BJ (cell line): ENCODE measurements around the gene RBKS. TPM values are rescaled to one million over a fixed set of nuclear protein-coding genes. Genes with fewer than 3 reads are reported as not detected.
A peak's percentile ranks its signal among the peaks of the same experiment; 100 is the strongest.

Experiments used
- CTCF ChIA-PET: fragments of 350-600 bp; formaldehyde crosslinking; extraction: SDS; loops from one replicate; lab custom pipeline; 2021; ENCODE audit warnings: antibody characterized with exemption, inconsistent platforms; lab: Yijun Ruan, JAX
- POLR2A ChIA-PET: fragments of 300-600 bp; sonication (Branson Sonifier 250); formaldehyde crosslinking; extraction: SDS; loops from one replicate; lab custom pipeline; 2021; ENCODE audit warnings: antibody characterized with exemption; lab: Charles Lee
- DNase-seq: peaks from one replicate; pipeline ENCODE4 v3.0.0-alpha.2; 2011; ENCODE audit warnings: low read depth
- H3K27me3 ChIP-seq: 2 replicates; pipeline ENCODE4 v1.6.0; 2011; ENCODE audit warnings: low read length; ENCODE audit not compliant: control insufficient read depth, insufficient read depth
- H3K36me3 ChIP-seq: 2 replicates; pipeline ENCODE4 v1.5.1; 2011; ENCODE audit warnings: low read length; ENCODE audit not compliant: control insufficient read depth, insufficient read depth
- H3K4me3 ChIP-seq: 2 replicates; pipeline ENCODE4 v1.5.1; 2011; ENCODE audit warnings: low read depth, mild to moderate bottlenecking, control low read depth, low read length
- polyA plus RNA-seq: library from polyadenylated mRNA; depleted of rRNA; stranded (reverse); fragments of >200 nt; gene quantifications from 2 replicates; pipeline ENCODE4 v1.2.3, GENCODE V29; 2011
- TF ChIP-seq, protein P1 (sequence below): IDR thresholded peaks from 2 replicates; pipeline ENCODE4 v1.5.1; 2011; ENCODE audit warnings: low read depth, mild to moderate bottlenecking, control low read depth, inconsistent platforms, low read length, moderate library complexity; ENCODE audit not compliant: insufficient read depth

The RBKS gene
- polyA plus RNA-seq, 1 experiment = 1.8 TPM

DNA sequence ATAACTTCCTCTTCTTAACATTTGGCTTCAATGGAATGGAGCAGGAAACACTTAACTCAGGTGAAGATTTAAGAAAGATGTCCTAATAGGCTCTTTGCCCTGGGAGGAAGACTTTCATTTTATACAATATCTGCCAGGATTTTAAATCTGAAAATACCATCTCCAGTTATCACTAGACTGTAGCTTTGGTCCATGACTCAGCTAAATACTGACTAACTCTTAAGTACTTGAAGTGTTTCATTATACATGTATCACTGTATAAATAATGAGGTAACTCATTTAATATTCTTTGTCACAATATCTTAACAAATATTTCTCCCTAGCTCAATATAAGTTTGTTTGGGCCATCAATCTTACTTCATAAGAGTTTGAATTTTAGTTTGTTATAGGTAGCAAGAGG lies 34.7 kb downstream of the RBKS start:
- peak; percentile 21 for DNase-seq
- ChIA-PET POLR2A (no interaction called here), CTCF (interaction anchor here (0.9 to 1.5 kb wide), 2 partner anchors 13 to 45 kb away, joined by 3 read pairs; no protein-coding TSS in a partner anchor)
- no peaks in the 10 kb centered on the region for H3K27me3 ChIP-seq
- TF ChIP-seq, protein P1, sequence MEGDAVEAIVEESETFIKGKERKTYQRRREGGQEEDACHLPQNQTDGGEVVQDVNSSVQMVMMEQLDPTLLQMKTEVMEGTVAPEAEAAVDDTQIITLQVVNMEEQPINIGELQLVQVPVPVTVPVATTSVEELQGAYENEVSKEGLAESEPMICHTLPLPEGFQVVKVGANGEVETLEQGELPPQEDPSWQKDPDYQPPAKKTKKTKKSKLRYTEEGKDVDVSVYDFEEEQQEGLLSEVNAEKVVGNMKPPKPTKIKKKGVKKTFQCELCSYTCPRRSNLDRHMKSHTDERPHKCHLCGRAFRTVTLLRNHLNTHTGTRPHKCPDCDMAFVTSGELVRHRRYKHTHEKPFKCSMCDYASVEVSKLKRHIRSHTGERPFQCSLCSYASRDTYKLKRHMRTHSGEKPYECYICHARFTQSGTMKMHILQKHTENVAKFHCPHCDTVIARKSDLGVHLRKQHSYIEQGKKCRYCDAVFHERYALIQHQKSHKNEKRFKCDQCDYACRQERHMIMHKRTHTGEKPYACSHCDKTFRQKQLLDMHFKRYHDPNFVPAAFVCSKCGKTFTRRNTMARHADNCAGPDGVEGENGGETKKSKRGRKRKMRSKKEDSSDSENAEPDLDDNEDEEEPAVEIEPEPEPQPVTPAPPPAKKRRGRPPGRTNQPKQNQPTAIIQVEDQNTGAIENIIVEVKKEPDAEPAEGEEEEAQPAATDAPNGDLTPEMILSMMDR = no peak
- H3K4me3 ChIP-seq = no peak overlapping the region
- no peaks in the 10 kb centered on the region for H3K36me3 ChIP-seq

- H3K27me3 ChIP-seq = no peaks in the 10 kb centered on the region
- CTCF ChIA-PET = no interaction called here
- POLR2A ChIA-PET = no interaction called here
- TF ChIP-seq, protein P1 = no peak
- H3K4me3 ChIP-seq = no peak overlapping the region
- no peaks in the 10 kb centered on the region for H3K36me3 ChIP-seq
- no peak for DNase-seq
Measured at GRCh38 chr2:27854229-27854862, 35.8 kb downstream of the RBKS start.

DNA sequence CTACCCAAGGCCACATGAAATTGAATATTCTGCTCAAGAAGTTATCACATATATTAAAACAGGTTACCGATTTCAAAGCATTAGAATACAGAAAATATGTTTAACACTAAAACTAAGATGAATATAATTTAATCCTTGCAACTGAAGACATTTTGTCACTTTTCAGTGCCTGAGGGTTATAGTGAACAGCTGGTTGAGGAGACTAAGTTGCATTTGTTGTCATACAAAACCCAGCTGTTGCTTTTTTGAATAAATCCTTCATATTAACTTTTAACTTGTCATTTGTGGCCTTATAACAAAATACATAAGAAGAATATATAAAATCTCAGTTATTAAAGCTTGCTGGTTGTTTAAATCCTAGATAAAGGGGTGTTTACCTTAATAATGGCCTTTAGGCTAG lies 37.5 kb downstream of the RBKS start:
- no peak for DNase-seq
- H3K4me3 ChIP-seq = no peak overlapping the region
- POLR2A ChIA-PET = no interaction called here
- no peaks in the 10 kb centered on the region for H3K27me3 ChIP-seq
- TF ChIP-seq, protein P1 = no peak
- CTCF ChIA-PET = interaction anchor here (1.1 kb wide), 1 partner anchor 9 kb away, joined by 3 read pairs; no protein-coding TSS in a partner anchor
- no peaks in the 10 kb centered on the region for H3K36me3 ChIP-seq

GRCh38 chr2:27849558-27850205 lies 40.5 kb downstream of the RBKS start:
- Histone ChIP-seq H3K36me3 (no peaks in the 10 kb centered on the region), H3K27me3 (no peaks in the 10 kb centered on the region), H3K4me3 (no peak overlapping the region)
- CTCF ChIA-PET = interaction anchor here (0.6 kb wide), 1 partner anchor 20 kb away, joined by 4 read pairs; no protein-coding TSS in a partner anchor
- POLR2A ChIA-PET = interaction anchor here (0.6 kb wide), 1 partner anchor 540 kb away, joined by 3 read pairs; no protein-coding TSS in a partner anchor
- no peak for DNase-seq
- TF ChIP-seq, protein P1 = no peak

GRCh38 chr2:27847333-27847732 lies 42.9 kb downstream of the RBKS start:
- ChIA-PET CTCF (interaction anchor here (0.6 kb wide), 1 partner anchor 582 kb away, joined by 5 read pairs; no protein-coding TSS in a partner anchor), POLR2A (no interaction called here)
- no peaks in the 10 kb centered on the region for H3K36me3 ChIP-seq
- TF ChIP-seq, protein P1 = no peak
- no peak overlapping the region for H3K4me3 ChIP-seq
- DNase-seq = no peak
- no peaks in the 10 kb centered on the region for H3K27me3 ChIP-seq
